Uterus (tissue), 2 donors: ENCODE measurements around the gene GADD45A.

ENCODE experiments used
- CTCF ChIP-seq, 4 experiments: fragments of 200-600 bp in 2 of 4; fragments of 450-650 bp in 2 of 4; sonication (generic) in 2 of 4; IDR thresholded peaks; one replicate each; pipeline ENCODE4 v1.5.1; 2016 to 2019; ENCODE audit warnings: antibody characterized with exemption in 4 of 4, mild to moderate bottlenecking in 2 of 4, moderate library complexity in 1 of 4
- POLR2A ChIP-seq, 2 donors: fragments of 450-650 bp; IDR thresholded peaks; one replicate each; pipeline ENCODE4 v1.6.1; 2016; ENCODE audit warnings: antibody characterized with exemption in 2 of 2, mild to moderate bottlenecking in 1 of 2, moderate library complexity in 1 of 2

GRCh38 chr1:67690018-67690363, 5.0 kb downstream of the GADD45A start:
- TF ChIP-seq CTCF (IDR thresholded peaks at IDR 0.05) (no peak), POLR2A (IDR thresholded peaks at IDR 0.05) (no peak)
